CD4-positive, alpha-beta T cell (primary cell): ENCODE data around the gene KDM4B. TPM values are rescaled to one million over a fixed set of nuclear protein-coding genes. Genes with fewer than 3 reads are reported as not detected.

ENCODE experiments used
- ATAC-seq: fragments of 200-7000 bp; cut with Tn5 transposase; one replicate; pipeline ENCODE4 v1.10.0; 2022; ENCODE audit warnings: mild to moderate bottlenecking; ENCODE audit not compliant: poor library complexity
- CTCF ChIA-PET: fragments of 350-600 bp; sonication (Branson Sonifier 250); formaldehyde crosslinking; loops from one replicate; lab custom pipeline; 2021; ENCODE audit warnings: antibody characterized with exemption, inconsistent platforms; lab: Charles Lee
- POLR2A ChIA-PET: fragments of 350-600 bp; sonication (Branson Sonifier 250); formaldehyde crosslinking; loops from one replicate; lab custom pipeline; 2021; ENCODE audit warnings: antibody characterized with exemption, inconsistent platforms; lab: Charles Lee
- DNase-seq, 14 experiments: peaks; one replicate each; pipeline ENCODE4 v3.0.0-alpha.2; 2013 to 2020; ENCODE audit warnings: mixed read lengths in 2 of 14
- H3K27ac ChIP-seq, 2 donors: one replicate each; pipeline versions ENCODE4 v1.5.1 to v1.7.0; 2013; ENCODE audit warnings: low read length in 2 of 2, low read depth in 1 of 2, mild to moderate bottlenecking in 1 of 2
- H3K27me3 ChIP-seq, 2 experiments: 1 replicate in 1 of 2; 2 replicates in 1 of 2; pipeline versions ENCODE4 v1.6.1 to v1.7.0; 2013; ENCODE audit warnings: low read length in 2 of 2, control low read depth in 1 of 2, mild to moderate bottlenecking in 1 of 2, moderate library complexity in 1 of 2; ENCODE audit not compliant: insufficient read depth in 2 of 2, control insufficient read depth in 1 of 2
- H3K36me3 ChIP-seq: one replicate; pipeline ENCODE4 v1.6.1; 2013; ENCODE audit warnings: low read length, control low read depth; ENCODE audit not compliant: insufficient read depth
- H3K4me1 ChIP-seq: one replicate; pipeline ENCODE4 v1.6.1; 2013; ENCODE audit warnings: low read length, control low read depth; ENCODE audit not compliant: insufficient read depth
- H3K4me3 ChIP-seq: one replicate; pipeline ENCODE4 v1.5.1; 2013; ENCODE audit warnings: mild to moderate bottlenecking, low read length, moderate library complexity
- H3K9me3 ChIP-seq, 2 experiments: 1 replicate in 1 of 2; 2 replicates in 1 of 2; pipeline versions ENCODE4 v1.6.1 to v1.7.0; 2013; ENCODE audit warnings: low read length in 2 of 2, mild to moderate bottlenecking in 2 of 2, control low read depth in 1 of 2, moderate library complexity in 1 of 2; ENCODE audit not compliant: control insufficient read depth in 1 of 2, insufficient read depth in 1 of 2
- H3K27ac Mint-ChIP-seq: one replicate; pipeline ENCODE4 v1.8.0; 2020; ENCODE audit warnings: mixed read lengths
- H3K27me3 Mint-ChIP-seq: one replicate; pipeline ENCODE4 v1.8.0; 2021; ENCODE audit warnings: mixed read lengths
- H3K36me3 Mint-ChIP-seq: one replicate; pipeline ENCODE4 v1.8.0; 2021; ENCODE audit warnings: low read depth, mixed read lengths
- H3K4me1 Mint-ChIP-seq: one replicate; pipeline ENCODE4 v1.8.0; 2021; ENCODE audit warnings: low read depth, mixed read lengths
- H3K4me3 Mint-ChIP-seq: one replicate; pipeline ENCODE4 v1.8.0; 2020; ENCODE audit warnings: mild to moderate bottlenecking, mixed read lengths
- H3K9me3 Mint-ChIP-seq: one replicate; pipeline ENCODE4 v1.8.0; 2020; ENCODE audit warnings: mixed read lengths
- intact Hi-C, 2 experiments: fragments of 100-400 bp; cut with DNase I in 1 of 2; cut with micrococcal nuclease in 1 of 2; formaldehyde crosslinking; loops; one replicate each; pipeline versions ENCODE4 v1.15.1 to v1.9.0; 2023 to 2025; cut with DNase I, micrococcal nuclease
- total RNA-seq, 174 experiments: library from RNA in 2 of 174; stranded (reverse) in 2 of 174; gene quantifications; one replicate each; pipeline ENCODE4 v1.2.3 and lab custom pipeline; 2021 to 2026
- TF ChIP-seq, protein P1 (sequence below): fragments of 200-600 bp; IDR thresholded peaks from one replicate; pipeline ENCODE4 v1.8.0; 2022; ENCODE audit warnings: antibody characterized with exemption, mild to moderate bottlenecking

Gene KDM4B
- total RNA-seq, 2 experiments from 2014 or later, result 41.8 to 42.5 TPM

- Histone ChIP-seq H3K27me3 (no peaks in the 10 kb centered on the region), H3K36me3 (peaks cover 42% of the 10 kb centered on the region), H3K27ac (no peak overlapping the region), H3K4me1 (peaks cover 14% of the 10 kb centered on the region), H3K4me3 (no peak overlapping the region), H3K9me3 (no peaks in the 10 kb centered on the region)
- Mint-ChIP-seq H3K27ac (no peak overlapping the region), H3K4me1 (peaks cover 4% of the 10 kb centered on the region), H3K9me3 (no peaks in the 10 kb centered on the region), H3K36me3 (peaks cover 17% of the 10 kb centered on the region), H3K27me3 (no peaks in the 10 kb centered on the region), H3K4me3 (no peak overlapping the region)
- ATAC-seq, result no peak
- TF ChIP-seq, protein P1, sequence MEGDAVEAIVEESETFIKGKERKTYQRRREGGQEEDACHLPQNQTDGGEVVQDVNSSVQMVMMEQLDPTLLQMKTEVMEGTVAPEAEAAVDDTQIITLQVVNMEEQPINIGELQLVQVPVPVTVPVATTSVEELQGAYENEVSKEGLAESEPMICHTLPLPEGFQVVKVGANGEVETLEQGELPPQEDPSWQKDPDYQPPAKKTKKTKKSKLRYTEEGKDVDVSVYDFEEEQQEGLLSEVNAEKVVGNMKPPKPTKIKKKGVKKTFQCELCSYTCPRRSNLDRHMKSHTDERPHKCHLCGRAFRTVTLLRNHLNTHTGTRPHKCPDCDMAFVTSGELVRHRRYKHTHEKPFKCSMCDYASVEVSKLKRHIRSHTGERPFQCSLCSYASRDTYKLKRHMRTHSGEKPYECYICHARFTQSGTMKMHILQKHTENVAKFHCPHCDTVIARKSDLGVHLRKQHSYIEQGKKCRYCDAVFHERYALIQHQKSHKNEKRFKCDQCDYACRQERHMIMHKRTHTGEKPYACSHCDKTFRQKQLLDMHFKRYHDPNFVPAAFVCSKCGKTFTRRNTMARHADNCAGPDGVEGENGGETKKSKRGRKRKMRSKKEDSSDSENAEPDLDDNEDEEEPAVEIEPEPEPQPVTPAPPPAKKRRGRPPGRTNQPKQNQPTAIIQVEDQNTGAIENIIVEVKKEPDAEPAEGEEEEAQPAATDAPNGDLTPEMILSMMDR, result no peak
- ChIA-PET CTCF (no interaction called here), POLR2A (no interaction called here)
- DNase-seq, result no peak
- intact Hi-C loops, result no loop called here
These were observed 82.7 kb downstream of the KDM4B start for GRCh38 chr19:5051619-5052018.

DNA sequence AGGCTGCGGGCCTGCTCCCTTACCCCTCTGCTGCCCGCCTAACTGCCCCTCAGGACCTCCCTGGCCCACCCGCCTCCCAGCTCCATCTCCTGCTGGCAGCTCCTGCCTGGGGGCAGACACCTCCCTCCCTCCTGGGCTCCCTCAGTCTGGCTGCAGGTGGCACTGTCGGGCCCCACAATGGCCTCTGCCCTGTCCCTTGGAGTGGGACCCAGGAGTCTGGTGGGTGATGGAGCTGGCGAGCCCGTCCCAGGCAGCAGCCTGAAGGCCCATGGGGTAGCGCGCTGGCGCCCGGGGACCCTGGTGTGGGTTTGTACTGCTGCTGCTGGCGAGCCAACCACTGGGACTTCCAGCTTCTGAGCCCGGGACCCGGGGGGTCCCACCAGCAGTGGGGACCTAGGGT, 83.6 kb downstream of the KDM4B start:
- Histone ChIP-seq H3K36me3 (peaks cover 41% of the 10 kb centered on the region), H3K9me3 (no peaks in the 10 kb centered on the region), H3K27ac (no peak overlapping the region), H3K27me3 (no peaks in the 10 kb centered on the region), H3K4me1 (peaks cover 12% of the 10 kb centered on the region), H3K4me3 (no peak overlapping the region)
- Mint-ChIP-seq H3K4me3 (no peak overlapping the region), H3K9me3 (no peaks in the 10 kb centered on the region), H3K4me1 (peaks cover 4% of the 10 kb centered on the region), H3K36me3 (peaks cover 23% of the 10 kb centered on the region), H3K27ac (no peak overlapping the region), H3K27me3 (no peaks in the 10 kb centered on the region)
- ChIA-PET POLR2A (no interaction called here), CTCF (no interaction called here)
- TF ChIP-seq, protein P1, result no peak
- DNase-seq (no peak), ATAC-seq (no peak)
- intact Hi-C loops, result no loop called here

GRCh38 chr19:5052945-5053485, 84.1 kb downstream of the KDM4B start:
- peaks cover 4% of the 10 kb centered on the region for H3K4me1 Mint-ChIP-seq
- Histone ChIP-seq H3K9me3 (no peaks in the 10 kb centered on the region), H3K27me3 (no peaks in the 10 kb centered on the region), H3K4me1 (peaks cover 7% of the 10 kb centered on the region), H3K27ac (no peak overlapping the region), H3K36me3 (peaks cover 40% of the 10 kb centered on the region), H3K4me3 (no peak overlapping the region)
- H3K27me3 Mint-ChIP-seq, result no peaks in the 10 kb centered on the region
- no peaks in the 10 kb centered on the region for H3K9me3 Mint-ChIP-seq
- H3K4me3 Mint-ChIP-seq, result no peak overlapping the region
- TF ChIP-seq, protein P1, result no peak
- H3K36me3 Mint-ChIP-seq, result peaks cover 27% of the 10 kb centered on the region
- POLR2A ChIA-PET, result no interaction called here
- intact Hi-C loops, result no loop called here
- DNase-seq, result no peak
- ATAC-seq, result no peak
- CTCF ChIA-PET, result no interaction called here
- H3K27ac Mint-ChIP-seq, result no peak overlapping the region
